ENCODE results near the gene TDRD3.

Gene TDRD3

DNA sequence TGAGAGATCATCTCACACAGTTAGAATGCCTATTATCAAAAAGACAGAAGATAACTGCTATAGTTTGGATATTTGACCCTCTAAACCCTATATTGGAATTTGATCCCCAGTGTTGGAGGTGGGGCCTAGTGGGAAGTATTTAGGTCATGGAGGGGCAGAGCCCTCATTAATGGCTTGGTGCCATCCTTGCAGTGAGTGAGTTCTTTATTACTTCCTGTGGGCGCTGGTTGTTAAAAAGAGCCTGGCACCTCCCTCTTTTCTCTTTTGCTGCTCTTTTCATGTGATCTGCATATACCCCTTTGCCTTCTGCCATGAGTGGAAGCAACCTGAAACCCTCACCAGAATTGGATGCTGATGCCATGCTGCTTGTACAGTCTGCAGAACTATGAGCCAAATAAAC is 66.8 kb downstream of the TDRD3 start:
- DNase-seq = no peak

DNA sequence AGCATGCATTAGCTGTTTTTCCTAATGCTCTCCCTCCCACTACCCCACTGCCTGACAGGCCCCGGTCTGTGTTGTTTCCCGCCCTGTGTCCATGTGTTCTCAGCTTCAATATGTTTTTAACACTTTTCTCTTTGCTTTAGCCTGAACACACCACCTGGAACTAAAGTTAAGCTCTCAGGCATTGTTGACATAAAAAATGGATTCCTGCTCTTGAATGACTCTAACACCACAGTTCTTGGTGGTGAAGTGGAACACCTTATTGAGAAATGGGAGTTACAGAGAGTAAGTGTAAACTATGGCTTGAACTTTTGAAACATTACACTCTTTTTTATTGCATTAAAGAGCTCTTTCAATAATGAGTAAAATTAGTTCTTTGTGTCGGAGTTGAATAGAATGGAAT is 70.1 kb downstream of the TDRD3 start:
- no peak for DNase-seq

GRCh38 chr13:60479273-60479672 is 82.3 kb downstream of the TDRD3 start:
- DNase-seq = no peak

DNA sequence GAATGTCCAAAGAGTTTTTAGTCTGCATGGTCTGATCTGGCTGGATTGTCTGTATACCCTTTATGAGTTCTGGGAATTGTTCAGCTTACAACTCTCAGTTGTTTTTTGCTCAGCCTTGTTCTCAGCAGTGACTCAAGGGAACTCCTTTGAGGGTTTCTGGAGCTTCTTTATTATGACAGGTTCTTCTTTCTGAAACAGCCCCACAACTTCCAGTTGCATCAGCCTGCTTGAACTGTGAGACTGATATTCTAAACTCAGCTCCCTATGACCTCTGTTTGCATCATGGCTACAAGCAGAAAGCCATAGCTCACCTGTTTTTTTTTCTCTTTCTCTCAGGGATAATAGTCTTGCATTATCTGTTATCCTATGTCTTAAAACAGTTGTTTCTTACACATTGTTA is 85.0 kb downstream of the TDRD3 start:
- peak; percentile 19 to 51 for DNase-seq

DNA sequence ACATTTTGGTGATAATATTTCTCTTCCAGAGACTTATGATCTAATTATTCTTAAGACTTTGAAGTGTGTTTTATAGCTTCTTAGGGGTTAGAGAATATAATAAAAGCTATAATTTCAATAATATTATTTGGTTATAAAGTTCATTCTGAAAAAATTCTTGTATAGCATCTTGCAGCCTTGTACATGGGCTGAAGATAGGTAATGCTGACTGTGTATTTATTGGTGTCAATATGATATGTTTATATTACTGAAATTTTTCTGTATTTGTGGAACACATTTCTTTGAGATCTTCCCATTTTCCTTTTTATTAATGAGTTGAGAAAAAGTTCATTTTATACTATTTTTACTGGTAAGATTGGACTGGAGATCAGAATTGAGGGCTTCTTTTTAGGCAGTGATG is 87.8 kb downstream of the TDRD3 start:
- no peak for DNase-seq

DNA sequence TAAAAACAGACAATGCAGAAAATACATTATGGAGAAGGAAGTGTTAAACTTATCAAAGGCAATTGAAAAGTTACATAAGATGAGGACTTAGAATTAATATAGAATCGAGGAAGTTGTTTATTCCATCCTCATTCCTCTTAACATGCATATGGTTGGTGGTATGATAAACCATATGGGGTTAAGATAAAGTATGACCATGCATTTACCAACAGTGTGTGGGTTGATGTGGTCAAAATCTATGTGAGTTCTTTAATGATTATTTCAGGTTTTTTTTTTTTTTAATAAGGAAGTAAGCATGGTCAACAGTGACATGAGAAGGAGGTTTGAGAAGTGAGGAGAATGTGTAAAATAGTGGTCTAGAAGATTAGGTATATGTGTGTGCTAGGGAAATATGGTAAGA is 94.5 kb downstream of the TDRD3 start:
- DNase-seq = peak; percentile 10 to 34

GRCh38 chr13:60492187-60492586 is 95.2 kb downstream of the TDRD3 start:
- DNase-seq = no peak

DNA sequence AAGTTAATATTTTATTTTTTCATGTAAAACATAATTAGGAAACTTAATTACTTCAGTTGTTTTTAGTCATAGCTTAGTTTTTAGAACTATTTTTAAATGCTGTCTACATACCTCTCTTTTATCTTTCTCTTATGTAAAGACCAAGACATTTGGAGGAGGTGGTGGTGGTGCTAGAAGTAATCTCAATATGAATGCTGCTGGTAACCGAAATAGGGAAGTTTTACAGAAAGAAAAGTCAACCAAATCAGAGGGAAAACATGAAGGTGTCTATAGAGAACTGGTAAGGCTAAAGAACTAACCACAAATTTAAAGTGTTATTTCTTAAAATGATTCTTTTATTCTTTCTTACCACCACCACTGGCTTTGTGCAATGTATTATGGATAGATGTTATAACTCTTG is 97.3 kb downstream of the TDRD3 start:
- DNase-seq = no peak

DNA sequence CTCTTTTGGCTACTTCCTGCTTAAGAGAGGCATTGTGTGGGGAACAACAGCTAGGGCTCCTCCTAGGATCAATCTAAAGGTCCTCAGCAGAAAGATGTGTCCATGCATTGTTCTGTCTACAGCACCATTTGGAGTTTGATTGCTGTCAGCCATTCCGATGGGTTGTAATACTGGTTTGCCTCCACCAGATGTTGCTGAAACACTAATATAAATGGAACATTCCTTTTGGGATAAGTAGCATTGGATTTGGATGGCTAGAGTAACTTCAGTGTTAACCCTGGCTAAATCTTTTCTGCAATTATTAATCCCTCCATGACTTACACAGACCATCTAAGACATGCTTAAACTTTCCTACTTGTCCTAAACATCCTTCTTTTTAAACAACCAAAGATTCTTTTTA is 104.2 kb downstream of the TDRD3 start:
- no peak for DNase-seq

DNA sequence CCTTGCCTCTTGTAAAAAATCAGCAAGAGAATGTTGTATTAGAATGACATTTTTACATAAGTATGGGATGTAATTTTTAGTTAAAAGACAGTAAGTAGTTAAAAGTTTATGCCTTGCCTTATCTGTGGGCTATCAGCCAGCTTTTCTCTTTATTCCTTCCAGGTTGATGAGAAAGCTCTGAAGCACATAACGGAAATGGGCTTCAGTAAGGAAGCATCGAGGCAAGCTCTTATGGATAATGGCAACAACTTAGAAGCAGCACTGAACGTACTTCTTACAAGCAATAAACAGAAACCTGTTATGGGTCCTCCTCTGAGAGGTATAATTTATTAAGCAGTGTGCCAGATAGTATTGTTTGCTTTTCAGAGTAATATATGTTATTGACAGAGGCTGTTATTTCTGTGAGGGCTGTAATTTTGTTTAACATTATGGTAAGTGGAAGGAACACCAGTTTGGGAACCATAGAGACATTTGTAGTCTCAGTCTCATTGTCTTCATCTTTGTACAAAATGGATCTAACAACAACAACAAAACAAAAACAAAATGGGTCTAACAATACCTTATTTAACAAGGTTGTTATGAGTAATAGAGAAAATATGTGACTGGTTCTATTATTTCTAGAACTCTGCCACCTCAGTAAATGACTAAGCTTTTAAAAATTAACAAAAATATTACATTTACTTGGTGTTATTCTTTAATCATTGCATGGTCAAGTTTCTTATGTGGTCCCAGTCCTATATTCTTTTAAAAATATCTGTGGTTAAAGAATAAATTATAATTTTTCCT is 112.8 kb downstream of the TDRD3 start:
- no peak for DNase-seq

GRCh38 chr13:60511637-60512036 is 114.6 kb downstream of the TDRD3 start:
- DNase-seq = no peak

- DNase-seq = no peak
These were observed 117.9 kb downstream of the TDRD3 start for GRCh38 chr13:60514891-60515290.

DNA sequence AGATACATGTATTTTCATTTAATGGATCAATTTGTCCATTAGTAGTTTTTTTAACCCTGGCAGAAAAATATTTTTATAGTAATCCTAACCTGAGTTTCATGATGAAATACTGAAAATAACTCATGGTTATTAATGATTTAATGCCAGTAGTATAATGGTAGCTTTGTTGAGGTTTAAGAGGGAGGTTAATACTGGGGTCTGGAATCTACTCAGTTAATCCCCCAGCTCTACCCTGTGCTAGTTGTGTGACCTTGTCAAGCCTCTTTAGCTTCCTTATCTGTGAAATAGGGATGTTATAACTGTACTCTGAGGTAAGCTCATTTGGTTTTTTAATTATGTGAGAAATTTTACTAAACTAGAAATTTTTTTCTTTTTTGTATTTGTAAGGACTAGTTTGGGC is 122.5 kb downstream of the TDRD3 start:
- no peak for DNase-seq

GRCh38 chr13:60520902-60521569 is 124.0 kb downstream of the TDRD3 start:
- no peak for DNase-seq

DNA sequence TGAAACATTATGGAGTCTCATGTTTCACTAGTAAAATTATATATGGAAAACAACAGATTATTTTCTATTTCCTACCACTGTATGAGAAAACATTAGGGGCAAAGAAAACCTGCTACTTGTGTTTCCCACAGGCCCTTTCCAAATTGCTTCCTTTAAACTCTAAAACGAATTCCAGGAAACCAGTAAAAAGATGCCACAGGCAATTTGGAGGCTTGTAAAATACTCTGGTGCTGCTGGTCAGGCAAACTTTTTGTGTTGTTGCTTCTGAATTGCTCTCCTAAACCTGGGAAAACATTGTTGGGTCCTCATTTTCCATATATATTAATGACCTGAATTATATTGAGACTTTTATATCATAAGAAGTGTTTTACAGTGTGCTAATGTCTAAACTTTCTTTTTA is 141.5 kb downstream of the TDRD3 start:
- no peak for DNase-seq

- no peak for DNase-seq
These were observed 143.3 kb downstream of the TDRD3 start for GRCh38 chr13:60540276-60540675.

- no peak for DNase-seq
These were observed 165.2 kb downstream of the TDRD3 start for GRCh38 chr13:60562096-60562780.

DNA sequence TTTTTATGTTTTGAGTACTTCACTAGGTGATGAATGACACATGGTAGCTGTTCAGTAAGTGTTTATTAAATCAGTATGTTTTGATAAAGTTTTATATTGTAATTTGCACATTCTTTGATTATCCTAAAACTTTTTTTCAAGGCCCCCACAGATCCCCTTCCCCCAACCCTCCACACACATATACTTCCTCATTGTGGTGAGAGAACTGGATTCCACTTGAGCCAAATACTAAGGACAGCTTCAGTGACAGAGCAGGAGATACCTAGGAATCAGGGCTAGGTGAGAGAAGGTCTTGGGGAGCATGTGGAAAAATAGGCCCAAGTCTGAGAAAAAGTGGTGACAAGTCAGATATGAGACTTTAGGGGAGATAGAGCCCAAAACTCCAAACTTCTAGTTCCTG is 174.6 kb downstream of the TDRD3 start:
- no peak for DNase-seq

GRCh38 chr13:60572003-60572798 is 175.2 kb downstream of the TDRD3 start:
- DNase-seq = no peak

GRCh38 chr13:60572855-60573254 is 175.8 kb downstream of the TDRD3 start:
- no peak for DNase-seq

GRCh38 chr13:60574735-60575134 is 177.7 kb downstream of the TDRD3 start:
- no peak for DNase-seq

GRCh38 chr13:60575142-60575541 is 178.1 kb downstream of the TDRD3 start:
- no peak for DNase-seq

DNA sequence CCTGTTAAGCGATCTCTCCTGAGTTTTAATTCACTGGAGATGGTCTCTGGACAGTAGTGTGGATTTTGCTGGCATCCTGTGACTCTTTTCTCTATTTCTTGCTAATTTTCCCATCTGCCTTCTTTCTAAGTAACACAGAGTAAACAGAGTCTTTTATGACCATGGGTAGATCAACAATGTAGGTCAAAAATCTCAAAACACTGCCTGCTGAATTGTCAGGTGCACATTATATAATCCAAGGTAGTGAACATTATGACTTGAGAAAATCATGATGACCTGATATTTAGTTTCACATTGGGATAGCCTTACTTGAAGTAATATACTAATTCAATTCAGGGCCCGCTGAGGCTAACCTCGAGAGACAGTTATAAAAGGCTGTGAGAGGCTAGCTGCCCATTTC is 180.7 kb downstream of the TDRD3 start:
- no peak for DNase-seq
